Measurements from ENCODE around the gene SUB1.

The SUB1 gene

GRCh38 chr5:32646061-32646969, 61.0 kb downstream of the SUB1 start:
- no peak for DNase-seq

- DNase-seq = no peak
These were observed 65.7 kb downstream of the SUB1 start for GRCh38 chr5:32651088-32651487.

- DNase-seq = no peak
These were observed 66.3 kb downstream of the SUB1 start for GRCh38 chr5:32651638-32652037.
